Brain microvascular endothelial cell (primary cell): Measurements from ENCODE around the gene FSTL4.

Source experiments
- DNase-seq: peaks from one replicate; pipeline ENCODE4 v3.0.0-alpha.2; 2020
- H3K27ac ChIP-seq: fragments of 250-450 bp; sonication (Bioruptor Pico); 2 replicates; pipeline ENCODE4 v1.5.1; 2020; ENCODE audit warnings: mild to moderate bottlenecking, moderate library complexity
- H3K27me3 ChIP-seq: fragments of 250-450 bp; sonication (Bioruptor Pico); replicated peaks from 2 replicates; pipeline ENCODE4 v1.5.1; 2020; ENCODE audit warnings: mild to moderate bottlenecking
- H3K36me3 ChIP-seq: fragments of 250-450 bp; sonication (Bioruptor Pico); replicated peaks from 2 replicates; pipeline ENCODE4 v1.5.1; 2020; ENCODE audit warnings: mild to moderate bottlenecking
- H3K4me3 ChIP-seq: 2 replicates; pipeline ENCODE4 v1.5.1; 2011; ENCODE audit warnings: low read depth, mild to moderate bottlenecking, control low read depth, low read length, moderate library complexity
- CTCF ChIP-seq: IDR thresholded peaks from 2 replicates; pipeline ENCODE4 v1.5.1; 2011; ENCODE audit warnings: low read depth, mild to moderate bottlenecking, moderate library complexity, low read length, control low read depth, inconsistent platforms; ENCODE audit errors: missing control alignments
- in situ Hi-C: cut with HindIII; loops from 2 replicates; pipeline ENCODE4 v1.10.0; 2017; ENCODE audit warnings: low sequenced_read_pairs, low pct_ligation_motif_present

Gene FSTL4

GRCh38 chr5:133489632-133490031 lies 122.7 kb downstream of the FSTL4 start:
- in situ Hi-C loops: no loop called here
- no peak for DNase-seq
- H3K4me3 ChIP-seq: no peak overlapping the region
- TF ChIP-seq CTCF: no peak
- H3K36me3 ChIP-seq: no peaks in the 10 kb centered on the region
- H3K27ac ChIP-seq: no peak overlapping the region
- H3K27me3 ChIP-seq: no peaks in the 10 kb centered on the region

DNA sequence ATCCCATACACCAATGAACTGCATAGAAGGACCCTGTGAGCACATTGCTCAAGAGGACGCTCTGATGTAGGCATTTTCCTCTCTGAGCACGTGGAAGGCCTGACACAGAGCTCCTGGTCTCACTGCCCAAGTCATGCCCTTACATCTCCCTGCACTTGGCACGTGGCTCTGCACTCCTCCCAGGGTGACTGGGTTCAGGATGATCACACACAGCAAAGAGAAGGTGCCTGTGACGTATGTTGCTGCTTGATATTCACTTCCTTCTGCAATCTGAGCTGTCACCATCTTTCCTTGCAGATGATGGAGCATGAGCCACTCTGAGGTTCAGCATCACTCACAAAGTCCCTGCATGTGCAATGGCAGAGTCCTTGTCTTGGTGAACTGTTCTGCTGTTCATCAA lies 125.2 kb downstream of the FSTL4 start:
- no peaks in the 10 kb centered on the region for H3K27me3 ChIP-seq
- H3K27ac ChIP-seq: no peak overlapping the region
- in situ Hi-C loops: no loop called here
- H3K4me3 ChIP-seq: no peak overlapping the region
- DNase-seq: no peak
- no peak for TF ChIP-seq CTCF
- H3K36me3 ChIP-seq: no peaks in the 10 kb centered on the region

GRCh38 chr5:133485468-133485867 lies 126.9 kb downstream of the FSTL4 start:
- Histone ChIP-seq H3K36me3 (no peaks in the 10 kb centered on the region), H3K27me3 (no peaks in the 10 kb centered on the region), H3K27ac (no peak overlapping the region), H3K4me3 (no peak overlapping the region)
- no peak for TF ChIP-seq CTCF
- DNase-seq: no peak
- in situ Hi-C loops: no loop called here

- in situ Hi-C loops: no loop called here
- no peak for DNase-seq
- H3K4me3 ChIP-seq: no peak overlapping the region
- no peak overlapping the region for H3K27ac ChIP-seq
- TF ChIP-seq CTCF: no peak
- no peaks in the 10 kb centered on the region for H3K27me3 ChIP-seq
- no peaks in the 10 kb centered on the region for H3K36me3 ChIP-seq
Measured at GRCh38 chr5:133483406-133484090, 128.8 kb downstream of the FSTL4 start.

GRCh38 chr5:133482028-133482427 lies 130.3 kb downstream of the FSTL4 start:
- no peaks in the 10 kb centered on the region for H3K36me3 ChIP-seq
- no peak overlapping the region for H3K4me3 ChIP-seq
- no peaks in the 10 kb centered on the region for H3K27me3 ChIP-seq
- in situ Hi-C loops: no loop called here
- DNase-seq: peak; percentile 2
- TF ChIP-seq CTCF: no peak
- no peak overlapping the region for H3K27ac ChIP-seq

DNA sequence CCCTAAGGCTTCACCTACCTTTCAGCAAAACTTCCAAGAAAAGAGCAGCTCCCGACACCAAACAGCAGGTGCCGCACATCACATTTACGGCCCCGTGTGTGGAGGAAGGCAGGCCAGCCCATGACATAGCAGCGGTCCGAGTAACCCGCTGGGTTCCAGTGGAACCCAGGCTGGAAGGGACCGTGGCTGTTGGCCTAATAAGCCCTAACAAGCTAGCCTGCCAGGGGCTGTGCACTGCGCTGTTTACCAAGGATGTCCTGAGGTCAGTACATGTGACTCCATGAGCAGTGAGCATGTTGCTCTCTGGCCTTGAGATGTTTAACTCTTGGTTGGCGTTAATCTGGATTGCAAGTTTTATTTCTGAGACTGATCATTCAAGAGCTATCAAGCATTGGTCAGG lies 131.5 kb downstream of the FSTL4 start:
- Histone ChIP-seq H3K27ac (no peak overlapping the region), H3K4me3 (no peak overlapping the region), H3K36me3 (no peaks in the 10 kb centered on the region), H3K27me3 (no peaks in the 10 kb centered on the region)
- TF ChIP-seq CTCF: no peak
- DNase-seq: no peak
- in situ Hi-C loops: no loop called here
